Keratinocyte (primary cell): Measurements from ENCODE around the gene POR. TPM values are rescaled to one million over a fixed set of nuclear protein-coding genes. Genes with fewer than 3 reads are reported as not detected.

Experiments
- DNase-seq: peaks from one replicate; pipeline ENCODE4 v3.0.0-alpha.2; 2011; ENCODE audit warnings: low read depth, missing footprints, low spot score
- FAIRE-seq: peaks from 2 replicates; lab custom pipeline; 2011; peaks lifted over from hg19 to GRCh38; lab: Jason Lieb, UNC
- H2AFZ ChIP-seq: 2 replicates; pipeline ENCODE4 v1.6.0; 2012; ENCODE audit warnings: low read length, control low read depth, inconsistent platforms; ENCODE audit not compliant: control insufficient read depth
- H3K27ac ChIP-seq: 2 replicates; pipeline ENCODE4 v1.5.1; 2011; ENCODE audit warnings: low read length; ENCODE audit not compliant: control insufficient read depth, insufficient read depth
- H3K27me3 ChIP-seq: 3 replicates; pipeline ENCODE4 v1.6.0; 2011; ENCODE audit warnings: low read length; ENCODE audit not compliant: control insufficient read depth, insufficient read depth; ENCODE audit errors: extremely low read depth
- H3K36me3 ChIP-seq, 2 experiments: 2 replicates in 1 of 2; 3 replicates in 1 of 2; pipeline ENCODE4 v1.5.1; 2011; ENCODE audit warnings: low read length in 2 of 2, mild to moderate bottlenecking in 1 of 2; ENCODE audit not compliant: control insufficient read depth in 2 of 2, insufficient read depth in 2 of 2; ENCODE audit errors: extremely low read depth in 1 of 2
- H3K4me1 ChIP-seq: 3 replicates; pipeline ENCODE4 v1.5.1; 2011; ENCODE audit warnings: low read length; ENCODE audit not compliant: control insufficient read depth, insufficient read depth; ENCODE audit errors: extremely low read depth
- H3K4me2 ChIP-seq: 3 replicates; pipeline ENCODE4 v1.6.0; 2011; ENCODE audit warnings: low read depth, low read length; ENCODE audit not compliant: control insufficient read depth, insufficient read depth; ENCODE audit errors: extremely low read depth
- H3K4me3 ChIP-seq, 3 experiments: fragments of 200-600 bp in 1 of 3; sonication (generic) in 1 of 3; 2 replicates in 2 of 3; 3 replicates in 1 of 3; pipeline ENCODE4 v1.5.1; 2011 to 2016; ENCODE audit warnings: low read length in 3 of 3, mild to moderate bottlenecking in 3 of 3, control low read depth in 2 of 3, inconsistent platforms in 1 of 3, low read depth in 1 of 3, mixed read lengths in 1 of 3, mixed run types in 1 of 3, moderate library complexity in 1 of 3; ENCODE audit not compliant: control insufficient read depth in 2 of 3, insufficient read depth in 2 of 3; ENCODE audit errors: extremely low read depth in 1 of 3
- H3K79me2 ChIP-seq: 2 replicates; pipeline ENCODE4 v1.6.0; 2012; ENCODE audit warnings: low read length; ENCODE audit not compliant: control insufficient read depth, insufficient read depth
- H3K9ac ChIP-seq: 3 replicates; pipeline ENCODE4 v1.6.0; 2011; ENCODE audit warnings: low read length; ENCODE audit not compliant: control insufficient read depth, insufficient read depth; ENCODE audit errors: extremely low read depth
- H3K9me1 ChIP-seq: 3 replicates; pipeline ENCODE4 v1.6.0; 2011; ENCODE audit warnings: low read length; ENCODE audit not compliant: control insufficient read depth, insufficient read depth; ENCODE audit errors: extremely low read depth
- H3K9me3 ChIP-seq: 2 replicates; pipeline ENCODE4 v1.5.1; 2012; ENCODE audit warnings: low read depth, low read length; ENCODE audit not compliant: control insufficient read depth
- H4K20me1 ChIP-seq: 3 replicates; pipeline ENCODE4 v1.6.0; 2011; ENCODE audit warnings: low read length; ENCODE audit not compliant: control insufficient read depth, insufficient read depth; ENCODE audit errors: extremely low read depth
- EZH2 ChIP-seq: IDR thresholded peaks from one replicate; pipeline ENCODE4 v1.6.1; 2012; ENCODE audit warnings: inconsistent platforms, mild to moderate bottlenecking, low read length, moderate library complexity
- dilution Hi-C: fragments of 300-500 bp; cut with MboI; formaldehyde crosslinking; loops from one replicate; pipeline ENCODE4 v1.7.0; 2020; ENCODE audit warnings: low sequenced_read_pairs; ENCODE audit not compliant: extremely low pct_ligation_motif_present
- polyA plus RNA-seq, 5 experiments: library from polyadenylated mRNA; depleted of rRNA in 3 of 5; stranded (reverse) in 3 of 5; stranded (forward) in 1 of 5; unstranded in 1 of 5; fragments of >200 nt; gene quantifications; 1 replicate in 1 of 5; 2 replicates in 3 of 5; 3 replicates in 1 of 5; pipeline versions ENCODE4 v1.2.1 to v1.2.3, GENCODE V29; 2011 to 2012; ENCODE audit warnings: missing spikeins in 2 of 5, low read depth in 1 of 5, low replicate concordance in 1 of 5
- TF ChIP-seq, protein P1 (sequence below), 3 experiments: IDR thresholded peaks in 1 of 3; conservative IDR thresholded peaks in 1 of 3; optimal IDR thresholded peaks in 1 of 3; 2 replicates in 2 of 3; 3 replicates in 1 of 3; pipeline versions ENCODE3 to v1.5.1; 2011; ENCODE audit warnings: low read length in 3 of 3, mild to moderate bottlenecking in 3 of 3, moderate library complexity in 2 of 3, control low read depth in 1 of 3, inconsistent platforms in 1 of 3; ENCODE audit not compliant: insufficient read depth in 2 of 3; ENCODE audit errors: extremely low read depth in 1 of 3

POR gene
- polyA plus RNA-seq, 1 donor (not counting 4 experiments of a cell fraction or from before 2014, with no cell fraction given): 28.6 TPM

DNA sequence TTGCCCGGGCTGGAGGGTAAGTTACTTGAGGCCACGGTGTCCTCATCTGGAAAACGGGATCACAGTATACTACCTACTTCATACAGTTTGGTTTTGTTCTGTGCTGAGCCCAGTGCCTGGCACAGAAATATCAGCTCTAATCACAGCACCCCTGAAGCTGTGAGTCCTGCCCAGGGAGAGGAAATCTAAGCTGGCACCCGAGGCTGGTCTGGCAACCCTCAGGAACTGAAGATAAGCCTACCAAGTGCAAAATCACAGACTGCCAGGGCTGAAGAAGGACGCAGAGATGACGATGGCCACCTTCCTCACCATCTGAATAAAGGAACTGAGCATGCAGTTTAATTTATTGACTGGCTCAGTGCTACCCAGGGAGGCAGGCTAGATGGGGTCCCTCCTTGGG lies 87.2 kb downstream of the POR start:
- Histone ChIP-seq H3K4me1 (no peaks in the 10 kb centered on the region), H3K9me1 (no peaks in the 10 kb centered on the region), H3K9me3 (no peaks in the 10 kb centered on the region), H2AFZ (no peak overlapping the region), H3K79me2 (no peaks in the 10 kb centered on the region), H3K9ac (no peak overlapping the region), H3K4me3 (no peak overlapping the region), H3K27me3 (no peaks in the 10 kb centered on the region), H3K27ac (no peak overlapping the region), H3K36me3 (peaks cover 23 to 28% of the 10 kb centered on the region in 2 experiments), H4K20me1 (no peaks in the 10 kb centered on the region), H3K4me2 (no peak overlapping the region)
- dilution Hi-C loops: no loop called here
- DNase-seq: no peak
- FAIRE-seq: no peak
- TF ChIP-seq, protein P1, sequence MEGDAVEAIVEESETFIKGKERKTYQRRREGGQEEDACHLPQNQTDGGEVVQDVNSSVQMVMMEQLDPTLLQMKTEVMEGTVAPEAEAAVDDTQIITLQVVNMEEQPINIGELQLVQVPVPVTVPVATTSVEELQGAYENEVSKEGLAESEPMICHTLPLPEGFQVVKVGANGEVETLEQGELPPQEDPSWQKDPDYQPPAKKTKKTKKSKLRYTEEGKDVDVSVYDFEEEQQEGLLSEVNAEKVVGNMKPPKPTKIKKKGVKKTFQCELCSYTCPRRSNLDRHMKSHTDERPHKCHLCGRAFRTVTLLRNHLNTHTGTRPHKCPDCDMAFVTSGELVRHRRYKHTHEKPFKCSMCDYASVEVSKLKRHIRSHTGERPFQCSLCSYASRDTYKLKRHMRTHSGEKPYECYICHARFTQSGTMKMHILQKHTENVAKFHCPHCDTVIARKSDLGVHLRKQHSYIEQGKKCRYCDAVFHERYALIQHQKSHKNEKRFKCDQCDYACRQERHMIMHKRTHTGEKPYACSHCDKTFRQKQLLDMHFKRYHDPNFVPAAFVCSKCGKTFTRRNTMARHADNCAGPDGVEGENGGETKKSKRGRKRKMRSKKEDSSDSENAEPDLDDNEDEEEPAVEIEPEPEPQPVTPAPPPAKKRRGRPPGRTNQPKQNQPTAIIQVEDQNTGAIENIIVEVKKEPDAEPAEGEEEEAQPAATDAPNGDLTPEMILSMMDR (optimal IDR thresholded peaks at IDR 0.05 in 1 of 3, IDR thresholded peaks at IDR 0.05 in 1 of 3, conservative IDR thresholded peaks at IDR 0.05 in 1 of 3; ENCODE audit: extremely low read depth in 1 of 3, insufficient read depth in 2 of 3, low read length in 3 of 3): no peak
- no peak for TF ChIP-seq EZH2

DNA sequence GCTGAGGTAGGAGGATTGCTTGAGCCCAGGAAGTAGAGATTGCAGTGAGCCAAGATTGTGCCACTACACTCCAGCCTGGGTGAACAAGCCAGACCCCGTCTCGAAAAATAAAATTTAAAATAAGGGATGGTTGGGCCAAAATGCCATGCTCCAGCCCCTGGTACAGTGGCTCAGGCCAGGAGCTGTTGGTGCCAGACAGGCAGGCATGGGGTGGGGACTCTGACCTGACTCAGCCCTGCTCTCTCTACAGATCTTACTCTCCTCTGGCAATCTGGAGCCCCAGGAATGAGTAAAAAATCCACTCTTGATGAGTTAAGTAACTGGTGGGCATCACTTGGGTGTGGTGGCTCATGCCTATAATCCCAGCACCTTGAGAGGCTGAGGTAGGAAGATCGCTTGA lies 87.9 kb downstream of the POR start:
- no peaks in the 10 kb centered on the region for H3K79me2 ChIP-seq
- no peaks in the 10 kb centered on the region for H3K9me1 ChIP-seq
- H3K27me3 ChIP-seq: no peaks in the 10 kb centered on the region
- no peaks in the 10 kb centered on the region for H3K9me3 ChIP-seq
- H2AFZ ChIP-seq: no peak overlapping the region
- no peak overlapping the region for H3K4me3 ChIP-seq
- H3K4me1 ChIP-seq: no peaks in the 10 kb centered on the region
- DNase-seq: no peak
- dilution Hi-C loops: no loop called here
- peaks cover 23 to 28% of the 10 kb centered on the region in 2 experiments for H3K36me3 ChIP-seq
- no peak for TF ChIP-seq EZH2
- TF ChIP-seq, protein P1 (optimal IDR thresholded peaks at IDR 0.05 in 1 of 3, IDR thresholded peaks at IDR 0.05 in 1 of 3, conservative IDR thresholded peaks at IDR 0.05 in 1 of 3; ENCODE audit: extremely low read depth in 1 of 3, insufficient read depth in 2 of 3, low read length in 3 of 3): no peak
- H4K20me1 ChIP-seq: no peaks in the 10 kb centered on the region
- H3K9ac ChIP-seq: no peak overlapping the region
- no peak overlapping the region for H3K27ac ChIP-seq
- no peak overlapping the region for H3K4me2 ChIP-seq
- FAIRE-seq: no peak
